Measurements from ENCODE around the gene SPAG4. TPM values are rescaled to one million over a fixed set of nuclear protein-coding genes. Genes with fewer than 3 reads are reported as not detected.

SPAG4 gene
- 1 to 10 TPM; 7.8 to 8.0 TPM for total RNA-seq

GRCh38 chr20:35615667-35616464, at the start of gene SPAG4:
SPAG4 (plus strand) TSS chr20:35615829; CDS start chr20:35616004, 175 bp downstream.
- no peaks in the 10 kb centered on the region for H3K9me3 Mint-ChIP-seq
- peak within 1 kb of the TSS; percentile 84 for H3K4me3 Mint-ChIP-seq
- DNase-seq = peak; percentile 99
- peaks cover 8% of the 10 kb centered on the region for H3K36me3 Mint-ChIP-seq
- H3K27ac Mint-ChIP-seq = peak within 1 kb of the TSS; percentile 91
- H3K27me3 Mint-ChIP-seq = peaks cover 11% of the 10 kb centered on the region
- H3K4me1 Mint-ChIP-seq = peaks cover 41% of the 10 kb centered on the region

- Mint-ChIP-seq H3K4me1 (no peaks in the 10 kb centered on the region), H3K9me3 (peaks cover 9% of the 10 kb centered on the region), H3K27me3 (no peaks in the 10 kb centered on the region), H3K27ac (no peak overlapping the region), H3K4me3 (no peak overlapping the region), H3K36me3 (peaks cover 6% of the 10 kb centered on the region)
- no peak for DNase-seq
These were observed 47.0 kb upstream of the SPAG4 start for GRCh38 chr20:35568645-35569044.

GRCh38 chr20:35571555-35571954, 44.1 kb upstream of the SPAG4 start:
- Mint-ChIP-seq H3K27ac (no peak overlapping the region), H3K36me3 (peaks cover 6% of the 10 kb centered on the region), H3K4me1 (no peaks in the 10 kb centered on the region), H3K9me3 (peaks cover 9% of the 10 kb centered on the region), H3K27me3 (peaks cover 3% of the 10 kb centered on the region), H3K4me3 (no peak overlapping the region)
- no peak for DNase-seq

GRCh38 chr20:35572838-35573237, 42.8 kb upstream of the SPAG4 start:
- Mint-ChIP-seq H3K27ac (no peak overlapping the region), H3K27me3 (peaks cover 6% of the 10 kb centered on the region), H3K9me3 (peaks cover 9% of the 10 kb centered on the region)

GRCh38 chr20:35575958-35576357, 39.7 kb upstream of the SPAG4 start:
- no peak for DNase-seq
- peaks cover 6% of the 10 kb centered on the region for H3K27me3 Mint-ChIP-seq
- H3K27ac Mint-ChIP-seq = no peak overlapping the region
- H3K9me3 Mint-ChIP-seq = peaks cover 9% of the 10 kb centered on the region
- no peaks in the 10 kb centered on the region for H3K4me1 Mint-ChIP-seq
- peaks cover 6% of the 10 kb centered on the region for H3K36me3 Mint-ChIP-seq
- H3K4me3 Mint-ChIP-seq = no peak overlapping the region

More at GRCh38 chr20:35572838-35573237, 42.8 kb upstream of the SPAG4 start:
- Mint-ChIP-seq H3K4me3 (no peak overlapping the region), H3K36me3 (peaks cover 6% of the 10 kb centered on the region), H3K4me1 (no peaks in the 10 kb centered on the region)
- DNase-seq = no peak

- Mint-ChIP-seq H3K4me1 (no peaks in the 10 kb centered on the region), H3K36me3 (peaks cover 6% of the 10 kb centered on the region), H3K4me3 (no peak overlapping the region), H3K9me3 (peaks cover 9% of the 10 kb centered on the region), H3K27me3 (peaks cover 6% of the 10 kb centered on the region), H3K27ac (no peak overlapping the region)
- DNase-seq = no peak
These were observed 38.8 kb upstream of the SPAG4 start for GRCh38 chr20:35576816-35577215.

- H3K27me3 Mint-ChIP-seq = peaks cover 6% of the 10 kb centered on the region
- DNase-seq = no peak
- H3K27ac Mint-ChIP-seq = no peak overlapping the region
- H3K4me3 Mint-ChIP-seq = no peak overlapping the region
- H3K9me3 Mint-ChIP-seq = peaks cover 2% of the 10 kb centered on the region
- H3K4me1 Mint-ChIP-seq = no peaks in the 10 kb centered on the region
- no peaks in the 10 kb centered on the region for H3K36me3 Mint-ChIP-seq
These were observed 37.2 kb upstream of the SPAG4 start for GRCh38 chr20:35578469-35578868.

- Mint-ChIP-seq H3K27me3 (peaks cover 6% of the 10 kb centered on the region), H3K27ac (no peak overlapping the region), H3K36me3 (no peaks in the 10 kb centered on the region), H3K9me3 (peaks cover 2% of the 10 kb centered on the region), H3K4me1 (no peaks in the 10 kb centered on the region), H3K4me3 (no peak overlapping the region)
- DNase-seq = no peak
These were observed 36.4 kb upstream of the SPAG4 start for GRCh38 chr20:35579196-35579595.

GRCh38 chr20:35582131-35582530, 33.5 kb upstream of the SPAG4 start:
- H3K4me1 Mint-ChIP-seq = no peaks in the 10 kb centered on the region
- no peaks in the 10 kb centered on the region for H3K36me3 Mint-ChIP-seq
- H3K9me3 Mint-ChIP-seq = peaks cover 2% of the 10 kb centered on the region
- H3K27ac Mint-ChIP-seq = no peak overlapping the region
- H3K27me3 Mint-ChIP-seq = no peaks in the 10 kb centered on the region
- DNase-seq = no peak
- H3K4me3 Mint-ChIP-seq = no peak overlapping the region

GRCh38 chr20:35582741-35583404, 32.8 kb upstream of the SPAG4 start:
- H3K27me3 Mint-ChIP-seq = no peaks in the 10 kb centered on the region
- no peak for DNase-seq
- peaks cover 2% of the 10 kb centered on the region for H3K9me3 Mint-ChIP-seq
- H3K36me3 Mint-ChIP-seq = no peaks in the 10 kb centered on the region
- no peaks in the 10 kb centered on the region for H3K4me1 Mint-ChIP-seq
- H3K27ac Mint-ChIP-seq = no peak overlapping the region
- H3K4me3 Mint-ChIP-seq = no peak overlapping the region

- Mint-ChIP-seq H3K36me3 (no peaks in the 10 kb centered on the region), H3K4me3 (no peak overlapping the region), H3K9me3 (peaks cover 2% of the 10 kb centered on the region), H3K4me1 (no peaks in the 10 kb centered on the region), H3K27ac (no peak overlapping the region), H3K27me3 (no peaks in the 10 kb centered on the region)
- DNase-seq = no peak
These were observed 31.7 kb upstream of the SPAG4 start for GRCh38 chr20:35583636-35584560.

- Mint-ChIP-seq H3K36me3 (no peaks in the 10 kb centered on the region), H3K9me3 (peaks cover under 1% of the 10 kb centered on the region), H3K4me1 (no peaks in the 10 kb centered on the region), H3K27me3 (no peaks in the 10 kb centered on the region), H3K27ac (no peak overlapping the region), H3K4me3 (no peak overlapping the region)
- DNase-seq = no peak
These were observed 28.7 kb upstream of the SPAG4 start for GRCh38 chr20:35586751-35587425.

GRCh38 chr20:35587436-35587835, 28.2 kb upstream of the SPAG4 start:
- Mint-ChIP-seq H3K4me1 (no peaks in the 10 kb centered on the region), H3K27me3 (no peaks in the 10 kb centered on the region), H3K36me3 (no peaks in the 10 kb centered on the region), H3K9me3 (no peaks in the 10 kb centered on the region), H3K4me3 (no peak overlapping the region), H3K27ac (no peak overlapping the region)
- no peak for DNase-seq

- no peaks in the 10 kb centered on the region for H3K9me3 Mint-ChIP-seq
- no peak overlapping the region for H3K27ac Mint-ChIP-seq
- no peak overlapping the region for H3K4me3 Mint-ChIP-seq
- no peak for DNase-seq
- H3K4me1 Mint-ChIP-seq = no peaks in the 10 kb centered on the region
- no peaks in the 10 kb centered on the region for H3K27me3 Mint-ChIP-seq
- no peaks in the 10 kb centered on the region for H3K36me3 Mint-ChIP-seq
These were observed 27.2 kb upstream of the SPAG4 start for GRCh38 chr20:35588397-35588796.

Data from activated naive CD8-positive, alpha-beta T cell treated with anti-CD3 and anti-CD28 coated beads for 36 hours (primary cell).